ENCODE measurements around the gene CMIP.

DNA sequence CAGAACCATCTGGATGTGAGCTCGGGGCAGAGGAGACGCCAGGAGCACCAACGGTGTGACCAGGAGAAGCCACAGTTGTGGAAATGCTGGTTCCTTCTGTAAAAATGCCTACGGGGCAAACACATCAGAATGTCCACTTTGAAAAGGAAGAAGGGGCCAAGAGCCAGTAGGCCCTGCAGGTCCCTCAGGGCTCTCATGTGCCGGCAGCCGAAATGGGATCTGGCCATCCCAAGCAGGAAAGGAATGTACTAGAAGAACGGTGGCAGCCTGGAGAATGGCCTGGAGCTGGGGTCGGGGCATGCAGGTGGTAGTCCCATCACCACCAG is 172.4 kb downstream of the CMIP start:
- TF ChIP-seq POLR2A (IDR thresholded peaks at IDR 0.05), result no peak
- TF ChIP-seq, protein P1, sequence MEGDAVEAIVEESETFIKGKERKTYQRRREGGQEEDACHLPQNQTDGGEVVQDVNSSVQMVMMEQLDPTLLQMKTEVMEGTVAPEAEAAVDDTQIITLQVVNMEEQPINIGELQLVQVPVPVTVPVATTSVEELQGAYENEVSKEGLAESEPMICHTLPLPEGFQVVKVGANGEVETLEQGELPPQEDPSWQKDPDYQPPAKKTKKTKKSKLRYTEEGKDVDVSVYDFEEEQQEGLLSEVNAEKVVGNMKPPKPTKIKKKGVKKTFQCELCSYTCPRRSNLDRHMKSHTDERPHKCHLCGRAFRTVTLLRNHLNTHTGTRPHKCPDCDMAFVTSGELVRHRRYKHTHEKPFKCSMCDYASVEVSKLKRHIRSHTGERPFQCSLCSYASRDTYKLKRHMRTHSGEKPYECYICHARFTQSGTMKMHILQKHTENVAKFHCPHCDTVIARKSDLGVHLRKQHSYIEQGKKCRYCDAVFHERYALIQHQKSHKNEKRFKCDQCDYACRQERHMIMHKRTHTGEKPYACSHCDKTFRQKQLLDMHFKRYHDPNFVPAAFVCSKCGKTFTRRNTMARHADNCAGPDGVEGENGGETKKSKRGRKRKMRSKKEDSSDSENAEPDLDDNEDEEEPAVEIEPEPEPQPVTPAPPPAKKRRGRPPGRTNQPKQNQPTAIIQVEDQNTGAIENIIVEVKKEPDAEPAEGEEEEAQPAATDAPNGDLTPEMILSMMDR (IDR thresholded peaks at IDR 0.05), result no peak

Data from Peyer's patch (tissue), 4 donors.